Fibroblast of skin of back (primary cell): Measurements from ENCODE around the gene KRTDAP. TPM values are rescaled to one million over a fixed set of nuclear protein-coding genes. Genes with fewer than 3 reads are reported as not detected.

Experiments used
- DNase-seq: peaks from one replicate; pipeline ENCODE4 v3.0.0-alpha.2; 2013
- polyA plus RNA-seq, 2 experiments: library from polyadenylated mRNA; unstranded; fragments of 120-200 nt; gene quantifications; one replicate each; pipeline ENCODE4 v1.2.1, GENCODE V29; 2013; ENCODE audit not compliant: insufficient read length in 2 of 2

The KRTDAP gene
- not detected for polyA plus RNA-seq (2013, experiment 1 of 2; ENCODE audit: insufficient read length)
- not detected for polyA plus RNA-seq (2013, experiment 2 of 2; ENCODE audit: insufficient read length)

- no peak for DNase-seq
Measured at GRCh38 chr19:35490364-35490763, at the start of gene KRTDAP. KRTDAP (minus strand) TSS chr19:35490464; CDS start chr19:35490442, 22 bp downstream.

GRCh38 chr19:35539850-35540249, 49.6 kb upstream of the KRTDAP start:
- no peak for DNase-seq

- DNase-seq = no peak
Measured at GRCh38 chr19:35539314-35539713, 49.0 kb upstream of the KRTDAP start.

- DNase-seq = no peak
Measured at GRCh38 chr19:35534803-35535480, 44.7 kb upstream of the KRTDAP start.

- no peak for DNase-seq
Measured at GRCh38 chr19:35533822-35534392, 43.6 kb upstream of the KRTDAP start.

GRCh38 chr19:35533201-35533821, 43.0 kb upstream of the KRTDAP start, which contains the start of gene GAPDHS:
GAPDHS (plus strand) TSS chr19:35533456; CDS start chr19:35533528, 72 bp downstream.
- no peak for DNase-seq

- no peak for DNase-seq
Measured at GRCh38 chr19:35531291-35531690, 41.0 kb upstream of the KRTDAP start.

- no peak for DNase-seq
Measured at GRCh38 chr19:35529241-35530218, 39.3 kb upstream of the KRTDAP start.

- peak; percentile 69 for DNase-seq
Measured at GRCh38 chr19:35528218-35529038, 38.2 kb upstream of the KRTDAP start, which contains the start of gene SBSN. SBSN (minus strand) TSS chr19:35528311; CDS start chr19:35528281, 30 bp downstream.

- no peak for DNase-seq
Measured at GRCh38 chr19:35525873-35526272, 35.6 kb upstream of the KRTDAP start.

- DNase-seq = no peak
Measured at GRCh38 chr19:35524181-35524837, 34.0 kb upstream of the KRTDAP start.

GRCh38 chr19:35522745-35523327, 32.6 kb upstream of the KRTDAP start:
- DNase-seq = no peak

GRCh38 chr19:35521124-35521743, 31.0 kb upstream of the KRTDAP start:
- peak; percentile 33 for DNase-seq

- DNase-seq = peak; percentile 30
Measured at GRCh38 chr19:35519291-35519690, 29.0 kb upstream of the KRTDAP start.

GRCh38 chr19:35518313-35518712, 28.0 kb upstream of the KRTDAP start:
- peak; percentile 98 for DNase-seq

- no peak for DNase-seq
Measured at GRCh38 chr19:35517342-35517741, 27.1 kb upstream of the KRTDAP start.

- DNase-seq = no peak
Measured at GRCh38 chr19:35516310-35516709, 26.0 kb upstream of the KRTDAP start.

GRCh38 chr19:35514282-35514809, 24.1 kb upstream of the KRTDAP start:
- no peak for DNase-seq

- peak; percentile 32 for DNase-seq
Measured at GRCh38 chr19:35513628-35514281, 23.5 kb upstream of the KRTDAP start, which contains the start of gene DMKN. DMKN (minus strand) TSS chr19:35513649; CDS start chr19:35513475, 174 bp downstream.
